H9 (cell line): ENCODE data around the gene ADGRD1. TPM values are rescaled to one million over a fixed set of nuclear protein-coding genes. Genes with fewer than 3 reads are reported as not detected.
A peak's percentile ranks its signal among the peaks of the same experiment; 100 is the strongest.

Source experiments
- DNase-seq: peaks from one replicate; pipeline ENCODE4 v3.0.0-alpha.2; 2017
- H2AFZ ChIP-seq: one replicate; pipeline ENCODE4 v1.6.1; 2013; ENCODE audit warnings: mild to moderate bottlenecking, low read length, control low read depth, moderate library complexity
- H2AK5ac ChIP-seq: 2 replicates; pipeline ENCODE4 v1.6.1; 2013; ENCODE audit warnings: low read length, control low read depth, mixed read lengths; ENCODE audit not compliant: insufficient read length
- H2BK120ac ChIP-seq: one replicate; pipeline ENCODE4 v1.6.1; 2013; ENCODE audit warnings: low read depth, mild to moderate bottlenecking, low read length, control low read depth, inconsistent platforms; ENCODE audit not compliant: poor library complexity, severe bottlenecking
- H2BK12ac ChIP-seq: 2 replicates; pipeline ENCODE4 v1.6.1; 2013; ENCODE audit warnings: low read length, control low read depth, mixed read lengths, low read depth; ENCODE audit not compliant: insufficient read length
- H2BK15ac ChIP-seq: 2 replicates; pipeline ENCODE4 v1.6.1; 2013; ENCODE audit warnings: low read depth, low read length, control low read depth
- H2BK20ac ChIP-seq: one replicate; pipeline ENCODE4 v1.6.1; 2013; ENCODE audit warnings: low read depth, mild to moderate bottlenecking, low read length, control low read depth, inconsistent platforms; ENCODE audit not compliant: poor library complexity, severe bottlenecking
- H2BK5ac ChIP-seq: 2 replicates; pipeline ENCODE4 v1.6.1; 2013; ENCODE audit warnings: low read length, control low read depth, mixed read lengths; ENCODE audit not compliant: insufficient read length
- H3K14ac ChIP-seq: 2 replicates; pipeline ENCODE4 v1.6.1; 2013; ENCODE audit warnings: low read length, control low read depth; ENCODE audit not compliant: insufficient read depth
- H3K18ac ChIP-seq: 2 replicates; pipeline ENCODE4 v1.6.1; 2013; ENCODE audit warnings: low read depth, mild to moderate bottlenecking, mixed read lengths, low read length, control low read depth; ENCODE audit not compliant: insufficient read length
- H3K23ac ChIP-seq: 2 replicates; pipeline ENCODE4 v1.6.1; 2013; ENCODE audit warnings: low read length, control low read depth, mixed read lengths, low read depth; ENCODE audit not compliant: insufficient read length
- H3K23me2 ChIP-seq: 2 replicates; pipeline ENCODE4 v1.6.1; 2013; ENCODE audit warnings: low read depth, mild to moderate bottlenecking, mixed read lengths, low read length, control low read depth; ENCODE audit not compliant: insufficient read length, poor library complexity, severe bottlenecking
- H3K27ac ChIP-seq: 2 replicates; pipeline ENCODE4 v1.5.1; 2013; ENCODE audit warnings: low read length, control low read depth, mixed read lengths, low read depth; ENCODE audit not compliant: insufficient read length
- H3K27me3 ChIP-seq: 2 replicates; pipeline ENCODE4 v1.6.1; 2013; ENCODE audit warnings: low read length, control low read depth, inconsistent platforms; ENCODE audit not compliant: insufficient read depth
- H3K4ac ChIP-seq: 2 replicates; pipeline ENCODE4 v1.6.1; 2013; ENCODE audit warnings: low read depth, mild to moderate bottlenecking, control low read depth, inconsistent platforms, low read length, moderate library complexity
- H3K4me1 ChIP-seq: 2 replicates; pipeline ENCODE4 v1.6.1; 2013; ENCODE audit warnings: low read length, control low read depth, inconsistent platforms; ENCODE audit not compliant: insufficient read depth
- H3K4me2 ChIP-seq: 2 replicates; pipeline ENCODE4 v1.6.1; 2013; ENCODE audit warnings: low read length, control low read depth, mixed read lengths; ENCODE audit not compliant: insufficient read length, insufficient read depth
- H3K56ac ChIP-seq: 2 replicates; pipeline ENCODE4 v1.6.1; 2013; ENCODE audit warnings: low read depth, mild to moderate bottlenecking, mixed read lengths, low read length, control low read depth; ENCODE audit not compliant: insufficient read length
- H3K79me1 ChIP-seq: 2 replicates; pipeline ENCODE4 v1.6.1; 2013; ENCODE audit warnings: low read depth, mild to moderate bottlenecking, moderate library complexity, low read length, control low read depth, inconsistent platforms; ENCODE audit not compliant: insufficient read depth, poor library complexity, severe bottlenecking
- H3K79me2 ChIP-seq: 2 replicates; pipeline ENCODE4 v1.6.1; 2013; ENCODE audit warnings: low read length, control low read depth, inconsistent platforms; ENCODE audit not compliant: insufficient read depth
- H3K9ac ChIP-seq: 2 replicates; pipeline ENCODE4 v1.6.1; 2013; ENCODE audit warnings: low read length, control low read depth, mixed read lengths; ENCODE audit not compliant: insufficient read length; ENCODE audit errors: extremely low read depth
- H3K9me3 ChIP-seq: one replicate; pipeline ENCODE4 v1.6.1; 2013; ENCODE audit warnings: low read depth, low read length, inconsistent platforms; ENCODE audit not compliant: control insufficient read depth
- H3T11ph ChIP-seq: one replicate; pipeline ENCODE4 v1.6.1; 2013; ENCODE audit warnings: mild to moderate bottlenecking, low read length, control low read depth, inconsistent platforms
- H4K20me1 ChIP-seq: one replicate; pipeline ENCODE4 v1.6.1; 2013; ENCODE audit not compliant: control insufficient read depth, insufficient read length, insufficient read depth
- H4K5ac ChIP-seq: 2 replicates; pipeline ENCODE4 v1.6.1; 2013; ENCODE audit warnings: low read depth, mild to moderate bottlenecking, mixed read lengths, low read length, control low read depth; ENCODE audit not compliant: insufficient read length
- H4K8ac ChIP-seq: replicated peaks from 2 replicates; pipeline ENCODE4 v1.6.1; 2013; ENCODE audit warnings: low read length, control low read depth, mixed read lengths, low read depth; ENCODE audit not compliant: insufficient read length
- H4K91ac ChIP-seq: 2 replicates; pipeline ENCODE4 v1.6.1; 2013; ENCODE audit warnings: low read depth, mild to moderate bottlenecking, moderate library complexity, mixed read lengths, low read length, control low read depth; ENCODE audit not compliant: insufficient read length
- H3K27ac Mint-ChIP-seq, 3 experiments: 2 replicates in 2 of 3; 3 replicates in 1 of 3; pipeline ENCODE4 v1.8.0; 2020 to 2021; ENCODE audit warnings: mixed read lengths in 3 of 3, mild to moderate bottlenecking in 1 of 3, moderate library complexity in 1 of 3
- H3K27me3 Mint-ChIP-seq: 2 replicates; pipeline ENCODE4 v1.8.0; 2021; ENCODE audit warnings: low read depth, mild to moderate bottlenecking, moderate library complexity, mixed read lengths
- H3K36me3 Mint-ChIP-seq, 3 experiments: 2 replicates in 2 of 3; 3 replicates in 1 of 3; pipeline ENCODE4 v1.8.0; 2020 to 2021; ENCODE audit warnings: low read depth in 3 of 3, mixed read lengths in 3 of 3; ENCODE audit not compliant: insufficient read depth in 1 of 3
- H3K4me1 Mint-ChIP-seq, 2 experiments: 2 replicates each; pipeline ENCODE4 v1.8.0; 2020; ENCODE audit warnings: mixed read lengths in 2 of 2
- H3K4me3 Mint-ChIP-seq, 2 experiments: 2 replicates in 1 of 2; 3 replicates in 1 of 2; pipeline ENCODE4 v1.8.0; 2020 to 2021; ENCODE audit warnings: mild to moderate bottlenecking in 2 of 2, mixed read lengths in 2 of 2, moderate library complexity in 1 of 2
- H3K9me3 Mint-ChIP-seq, 2 experiments: 2 replicates in 1 of 2; 3 replicates in 1 of 2; pipeline ENCODE4 v1.8.0; 2020; ENCODE audit warnings: mild to moderate bottlenecking in 2 of 2, mixed read lengths in 2 of 2, moderate library complexity in 1 of 2
- CTCF ChIP-seq: fragments of 200-600 bp; sonication (generic); conservative IDR thresholded peaks from 3 replicates; pipeline ENCODE4 v1.8.0; 2021; ENCODE audit warnings: antibody characterized with exemption, mild to moderate bottlenecking
- WGBS: extraction: QIAGEN DNeasy Blood & Tissue Kit; methylation state at CpG from one replicate; pipeline ENCODE4 v1.1.7; 2013; ENCODE audit warnings: missing lambda C conversion rate, low lambda C conversion rate, mixed read lengths; ENCODE audit not compliant: insufficient read length; ENCODE audit errors: extremely low coverage; 5-methylcytosine and 5-hydroxymethylcytosine counted together
- total RNA-seq: library from RNA; stranded (reverse); gene quantifications from 2 replicates; pipeline ENCODE4 v1.2.1, GENCODE V29; 2021

Gene ADGRD1
- total RNA-seq, 1 experiment from 2014 or later, result 0.52 TPM

GRCh38 chr12:131098178-131098981 is 144.7 kb downstream of the ADGRD1 start:
- H2AK5ac ChIP-seq, result no peak overlapping the region
- Mint-ChIP-seq H3K9me3 (no peaks in the 10 kb centered on the region), H3K4me1 (no peaks in the 10 kb centered on the region; a peak in 1 of 4 replicates), H3K4me3 (no peak overlapping the region), H3K27me3 (peaks cover 1% of the 10 kb centered on the region; the same call in 1 of the 2 replicates), H3K36me3 (no peaks in the 10 kb centered on the region), H3K27ac (no peak overlapping the region)
- no peak overlapping the region for H3K9ac ChIP-seq
- no peaks in the 10 kb centered on the region for H3K23me2 ChIP-seq
- H4K20me1 ChIP-seq, result no peaks in the 10 kb centered on the region
- no peak overlapping the region for H4K5ac ChIP-seq
- no peak overlapping the region for H3K4me2 ChIP-seq
- H2BK120ac ChIP-seq, result no peak overlapping the region
- no peaks in the 10 kb centered on the region for H3K79me1 ChIP-seq
- no peaks in the 10 kb centered on the region for H3K79me2 ChIP-seq
- no peak for TF ChIP-seq CTCF
- H2BK20ac ChIP-seq, result no peak overlapping the region
- peak overlapping the region; percentile 38; the same call in 1 of the 2 replicates for H3K14ac ChIP-seq
- no peaks in the 10 kb centered on the region for H3K9me3 ChIP-seq
- no peak overlapping the region for H3K23ac ChIP-seq
- H2BK15ac ChIP-seq, result no peak overlapping the region
- H4K8ac ChIP-seq, result no peak overlapping the region
- no peak overlapping the region for H4K91ac ChIP-seq
- H3K18ac ChIP-seq, result no peak overlapping the region
- no peak overlapping the region for H3K4ac ChIP-seq
- no peak overlapping the region for H3K27ac ChIP-seq
- H3T11ph ChIP-seq, result no peak overlapping the region
- H3K4me1 ChIP-seq, result no peaks in the 10 kb centered on the region
- no peak overlapping the region for H2AFZ ChIP-seq
- WGBS, result no CpG with 5 or more reads among the region's 19 CpGs
- no peak overlapping the region for H2BK12ac ChIP-seq
- no peak overlapping the region for H3K56ac ChIP-seq
- H3K27me3 ChIP-seq, result no peaks in the 10 kb centered on the region
- H2BK5ac ChIP-seq, result no peak overlapping the region
- DNase-seq, result no peak
